Kidney glomerular epithelial cell (primary cell): Measurements from ENCODE around the gene CACNA2D1.

Source experiments
- DNase-seq: peaks from one replicate; lab custom pipeline; 2025; lab: John Stamatoyannopoulos, UW

Gene CACNA2D1

GRCh38 chr7:82343716-82344115 is 99.9 kb downstream of the CACNA2D1 start:
- DNase-seq = no peak

GRCh38 chr7:82339958-82340357 is 103.6 kb downstream of the CACNA2D1 start:
- no peak for DNase-seq

GRCh38 chr7:82335927-82336326 is 107.7 kb downstream of the CACNA2D1 start:
- DNase-seq = no peak

- no peak for DNase-seq
Observed at GRCh38 chr7:82335001-82335400, 108.6 kb downstream of the CACNA2D1 start.

- DNase-seq = no peak
Observed at GRCh38 chr7:82331234-82331633, 112.3 kb downstream of the CACNA2D1 start.

GRCh38 chr7:82330706-82331215 is 112.8 kb downstream of the CACNA2D1 start:
- no peak for DNase-seq

GRCh38 chr7:82327898-82328297 is 115.7 kb downstream of the CACNA2D1 start:
- DNase-seq = no peak

- no peak for DNase-seq
Observed at GRCh38 chr7:82325416-82325815, 118.2 kb downstream of the CACNA2D1 start.

- DNase-seq = no peak
Observed at GRCh38 chr7:82323806-82324205, 119.8 kb downstream of the CACNA2D1 start.

- DNase-seq = peak; percentile 42
Observed at GRCh38 chr7:82319674-82320118, 123.9 kb downstream of the CACNA2D1 start.

GRCh38 chr7:82318786-82319185 is 124.8 kb downstream of the CACNA2D1 start:
- no peak for DNase-seq

- no peak for DNase-seq
Observed at GRCh38 chr7:82317760-82318159, 125.8 kb downstream of the CACNA2D1 start.

GRCh38 chr7:82317257-82317721 is 126.3 kb downstream of the CACNA2D1 start:
- DNase-seq = peak; percentile 12

GRCh38 chr7:82313269-82313668 is 130.3 kb downstream of the CACNA2D1 start:
- no peak for DNase-seq

GRCh38 chr7:82312646-82313045 is 130.9 kb downstream of the CACNA2D1 start:
- no peak for DNase-seq

GRCh38 chr7:82305347-82306005 is 138.1 kb downstream of the CACNA2D1 start:
- no peak for DNase-seq

GRCh38 chr7:82294865-82295264 is 148.7 kb downstream of the CACNA2D1 start:
- no peak for DNase-seq

- no peak for DNase-seq
Observed at GRCh38 chr7:82294382-82294784, 149.2 kb downstream of the CACNA2D1 start.

GRCh38 chr7:82293467-82293866 is 150.1 kb downstream of the CACNA2D1 start:
- no peak for DNase-seq

GRCh38 chr7:82291931-82292330 is 151.6 kb downstream of the CACNA2D1 start:
- DNase-seq = no peak

GRCh38 chr7:82289889-82290288 is 153.7 kb downstream of the CACNA2D1 start:
- DNase-seq = no peak

GRCh38 chr7:82289152-82289535 is 154.4 kb downstream of the CACNA2D1 start:
- DNase-seq = no peak

GRCh38 chr7:82286798-82287140 is 156.8 kb downstream of the CACNA2D1 start:
- no peak for DNase-seq
